NCI-H460 (cell line): ENCODE data around the gene LMAN1L. TPM values are rescaled to one million over a fixed set of nuclear protein-coding genes. Genes with fewer than 3 reads are reported as not detected.
A peak's percentile ranks its signal among the peaks of the same experiment; 100 is the strongest.

ENCODE experiments used
- DNase-seq: peaks from one replicate; pipeline ENCODE4 v3.0.0-alpha.2; 2016; ENCODE audit warnings: low read depth; ENCODE audit errors: extremely low read depth
- total RNA-seq: library from RNA; depleted of rRNA; stranded (reverse); fragments of >200 nt; shearing (Covaris generic); gene quantifications from 2 replicates; pipeline ENCODE4 v1.2.3, GENCODE V29; 2014

Gene LMAN1L
- total RNA-seq, 1 experiment from 2014 or later: not detected

DNA sequence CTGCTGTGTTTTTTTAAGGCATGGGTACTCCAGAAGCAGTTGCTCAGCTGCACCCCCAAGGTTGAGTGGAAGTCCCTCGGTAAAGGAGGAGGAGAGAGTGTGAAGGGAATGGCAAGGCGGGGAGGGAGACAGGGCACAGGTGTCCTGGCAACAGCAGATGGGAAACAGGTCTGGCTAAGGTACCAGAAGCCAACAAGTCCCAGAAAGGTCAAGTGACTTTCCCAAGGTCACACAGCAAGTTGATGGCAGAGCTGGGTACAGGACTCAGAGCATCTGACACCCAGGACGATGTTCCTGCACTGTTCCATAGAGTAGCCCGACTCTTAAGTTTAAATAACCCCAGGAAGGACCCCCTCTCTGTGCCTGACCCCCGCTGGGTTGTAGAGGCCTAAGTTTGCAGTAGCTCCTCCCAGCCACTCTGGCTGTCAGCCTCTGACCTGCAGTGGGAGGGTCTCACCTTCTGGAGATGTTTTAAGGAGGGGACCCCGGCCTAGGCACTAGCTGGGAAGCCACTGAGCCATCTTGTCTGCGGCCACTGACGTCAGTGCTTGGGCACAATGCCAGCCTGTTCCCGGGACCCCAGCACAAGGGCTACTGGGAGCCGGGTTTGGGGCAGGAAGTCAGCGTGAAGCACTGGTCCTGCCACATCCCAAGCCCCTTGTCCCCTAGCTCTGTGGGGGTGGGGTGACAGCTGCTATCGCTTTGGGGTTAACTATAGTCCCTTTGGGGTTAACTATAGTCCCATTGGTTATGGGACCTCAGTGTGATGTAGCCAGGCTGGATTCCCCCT is 20.2 kb upstream of the LMAN1L start:
- DNase-seq: no peak

DNA sequence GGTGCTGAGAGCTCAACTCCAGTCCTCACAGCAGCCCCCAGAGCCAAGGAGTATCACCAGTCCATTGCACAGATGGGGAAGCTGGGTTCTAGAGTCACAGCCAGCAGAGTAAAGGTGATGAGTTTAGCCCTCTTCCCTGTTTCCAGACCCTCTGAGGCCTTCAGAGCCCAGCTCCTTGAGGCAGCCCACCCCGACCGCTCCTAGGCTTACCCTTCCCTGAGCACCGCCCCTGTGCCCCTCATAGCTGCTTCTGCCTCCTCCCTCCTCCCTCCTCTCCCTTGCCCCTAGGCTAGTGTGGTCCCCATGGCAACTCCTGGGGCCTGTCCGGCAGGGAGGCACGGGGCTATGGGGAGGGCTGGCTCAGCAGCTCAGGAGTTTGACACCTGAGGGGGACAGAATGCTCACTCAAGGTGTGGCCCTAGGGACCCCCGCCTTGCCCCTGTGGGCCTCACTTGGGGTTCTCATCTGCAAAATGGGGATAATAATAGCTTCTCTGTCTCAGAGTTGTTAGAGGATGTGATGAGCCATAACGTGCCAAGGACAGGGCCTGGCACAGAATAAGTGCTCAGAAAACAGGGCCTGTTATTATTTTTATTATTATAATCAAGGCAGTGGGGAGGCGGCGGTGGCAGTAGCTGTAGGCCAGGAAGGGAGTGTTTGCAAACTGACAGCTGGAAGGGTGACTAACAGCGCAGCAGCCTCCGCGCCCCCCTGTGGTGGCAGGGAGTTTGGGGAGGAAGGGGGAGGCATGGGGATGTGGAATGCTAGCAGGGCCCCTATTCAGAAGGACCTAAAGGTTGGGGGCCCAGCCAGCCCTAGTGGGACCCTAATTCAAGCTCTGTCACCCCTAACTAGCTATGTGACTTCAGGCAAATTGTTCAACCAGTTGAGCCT is 19.3 kb upstream of the LMAN1L start:
- no peak for DNase-seq

DNA sequence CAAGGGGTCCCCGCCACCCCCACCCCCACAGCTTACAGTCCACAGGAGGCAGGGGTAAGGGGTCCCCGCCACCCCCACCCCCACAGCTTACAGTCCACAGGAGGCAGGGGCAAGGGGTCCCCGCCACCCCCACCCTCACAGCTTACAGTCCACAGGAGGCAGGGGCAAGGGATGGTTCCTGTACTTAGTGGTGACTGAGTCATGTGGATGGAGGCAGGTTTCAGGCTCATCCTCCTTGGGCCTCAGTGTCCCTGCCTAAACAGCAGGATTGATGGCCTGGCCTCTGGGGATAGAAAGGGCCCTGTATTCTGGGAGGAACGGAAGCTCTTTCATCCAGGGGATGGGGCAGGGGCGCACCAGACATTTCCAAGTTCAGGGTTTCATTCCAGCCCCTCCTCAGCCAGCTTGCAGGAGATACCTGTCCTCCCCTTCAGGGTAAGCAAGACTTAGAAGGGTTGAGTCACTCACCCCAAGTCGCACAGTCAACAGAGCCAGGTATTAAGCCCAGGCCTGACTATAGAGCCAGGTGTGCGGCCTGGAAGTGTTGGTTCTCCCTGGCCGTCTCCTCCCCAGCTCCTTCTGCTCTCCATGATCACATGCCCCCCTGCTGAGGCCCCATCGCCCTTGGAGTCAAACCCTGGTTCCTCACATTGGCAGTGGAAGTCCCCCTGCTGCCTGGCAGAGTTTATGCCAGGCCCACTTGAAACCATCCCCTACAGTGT is 18.2 kb upstream of the LMAN1L start:
- DNase-seq: no peak

DNA sequence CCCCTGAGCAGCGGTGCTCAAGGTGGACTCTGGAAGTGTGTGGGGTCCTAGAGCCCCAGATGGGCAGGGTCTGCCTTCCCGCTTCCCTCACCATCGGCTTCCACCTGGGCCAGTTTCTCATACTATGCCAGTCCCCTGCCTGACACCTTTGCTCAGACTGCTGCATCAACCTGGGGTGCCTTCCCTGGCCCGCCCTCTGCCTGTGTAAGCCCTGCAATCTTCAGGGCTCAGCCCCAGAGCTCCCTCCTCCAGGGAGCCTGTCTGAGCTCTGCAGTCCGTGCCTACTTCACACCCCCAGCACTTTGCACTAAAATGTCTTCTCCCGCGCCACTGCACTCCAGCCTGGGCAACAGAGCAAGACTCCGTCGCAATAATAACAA is 17.7 kb upstream of the LMAN1L start:
- no peak for DNase-seq

DNA sequence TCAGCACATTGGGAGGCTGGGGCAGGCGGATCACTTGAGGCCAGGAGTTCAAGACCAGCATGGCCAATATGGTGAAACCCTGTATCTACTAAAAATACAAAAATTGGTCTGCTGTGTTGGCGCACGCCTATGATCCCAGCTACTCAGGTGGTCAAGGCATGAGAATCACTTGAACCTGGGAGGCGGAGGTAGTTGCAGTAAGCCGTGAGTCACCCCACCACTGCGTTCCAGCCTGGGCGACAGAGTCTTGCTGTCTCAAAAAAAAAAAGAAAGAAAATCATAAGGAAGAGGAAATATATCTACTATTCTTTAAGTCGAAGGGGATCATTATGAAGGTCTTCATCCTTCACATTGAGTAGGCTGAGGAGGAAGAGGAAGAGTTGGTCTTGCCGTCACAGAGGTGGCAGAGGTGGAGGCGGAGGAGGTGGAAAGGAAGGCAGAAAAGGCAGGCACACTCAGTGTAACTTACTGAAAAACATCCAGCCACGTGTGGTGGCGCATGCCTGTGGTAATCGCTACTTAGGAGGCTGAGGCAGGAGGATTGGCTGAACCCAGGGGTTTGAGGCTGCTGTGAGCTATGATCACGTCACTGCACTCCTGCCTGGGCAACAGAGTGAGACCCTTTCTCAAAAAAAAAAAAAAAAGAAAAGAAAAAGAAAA is 16.5 kb upstream of the LMAN1L start:
- DNase-seq: no peak

DNA sequence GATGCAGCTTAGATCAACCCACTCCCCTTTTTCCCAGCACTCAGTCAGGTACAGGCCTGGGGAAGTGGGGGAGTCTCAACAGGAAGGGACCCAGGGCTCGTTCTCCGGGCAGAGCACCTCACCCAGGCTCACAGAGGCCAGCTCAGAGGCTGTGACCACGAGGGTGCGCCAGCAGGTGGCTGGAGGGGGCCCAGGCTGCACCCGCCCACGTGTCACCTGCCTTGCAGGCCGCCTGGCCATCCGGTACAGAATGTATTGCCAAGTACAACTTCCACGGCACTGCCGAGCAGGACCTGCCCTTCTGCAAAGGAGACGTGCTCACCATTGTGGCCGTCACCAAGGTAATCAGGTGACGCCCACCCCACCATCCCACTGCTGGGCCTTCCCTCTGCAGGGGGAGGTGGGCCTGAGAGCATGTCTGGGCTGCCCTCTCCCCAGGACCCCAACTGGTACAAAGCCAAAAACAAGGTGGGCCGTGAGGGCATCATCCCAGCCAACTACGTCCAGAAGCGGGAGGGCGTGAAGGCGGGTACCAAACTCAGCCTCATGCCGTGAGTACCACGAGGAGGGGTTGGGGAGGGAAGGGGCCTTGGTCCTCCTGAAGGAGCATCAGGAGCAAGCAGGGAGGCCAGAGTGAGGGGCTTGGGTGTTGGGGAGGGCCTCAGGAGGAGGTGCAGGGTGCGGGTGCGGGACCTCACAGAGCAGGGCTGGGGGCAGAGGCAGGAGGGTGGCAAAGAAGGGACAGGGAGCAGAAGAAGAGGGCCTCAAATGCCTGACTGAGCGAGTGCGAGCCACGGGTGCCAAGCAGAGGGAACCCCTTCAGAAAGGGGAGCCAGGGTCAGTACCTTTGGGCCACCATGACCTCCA is 14.0 kb upstream of the LMAN1L start:
- DNase-seq: no peak

DNA sequence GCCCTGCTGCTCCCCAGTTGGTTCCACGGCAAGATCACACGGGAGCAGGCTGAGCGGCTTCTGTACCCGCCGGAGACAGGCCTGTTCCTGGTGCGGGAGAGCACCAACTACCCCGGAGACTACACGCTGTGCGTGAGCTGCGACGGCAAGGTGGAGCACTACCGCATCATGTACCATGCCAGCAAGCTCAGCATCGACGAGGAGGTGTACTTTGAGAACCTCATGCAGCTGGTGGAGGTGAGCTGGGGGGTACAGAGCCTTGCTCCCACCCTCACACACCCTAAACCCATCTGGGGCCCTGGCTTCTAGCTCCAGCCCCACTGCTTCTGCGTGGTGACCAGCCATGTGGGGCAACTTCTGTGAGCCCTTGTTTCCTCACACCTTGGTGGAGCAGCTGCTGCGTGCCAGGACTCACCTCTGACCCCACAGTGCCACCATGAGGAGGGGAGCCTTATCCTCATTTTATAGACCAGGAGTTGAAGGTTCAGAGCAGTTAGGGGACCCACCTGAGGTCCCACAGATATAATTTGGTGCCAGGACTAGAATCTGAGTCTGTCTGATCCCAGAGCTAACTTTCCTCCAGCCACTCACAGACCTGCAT is 13.3 kb upstream of the LMAN1L start:
- no peak for DNase-seq

DNA sequence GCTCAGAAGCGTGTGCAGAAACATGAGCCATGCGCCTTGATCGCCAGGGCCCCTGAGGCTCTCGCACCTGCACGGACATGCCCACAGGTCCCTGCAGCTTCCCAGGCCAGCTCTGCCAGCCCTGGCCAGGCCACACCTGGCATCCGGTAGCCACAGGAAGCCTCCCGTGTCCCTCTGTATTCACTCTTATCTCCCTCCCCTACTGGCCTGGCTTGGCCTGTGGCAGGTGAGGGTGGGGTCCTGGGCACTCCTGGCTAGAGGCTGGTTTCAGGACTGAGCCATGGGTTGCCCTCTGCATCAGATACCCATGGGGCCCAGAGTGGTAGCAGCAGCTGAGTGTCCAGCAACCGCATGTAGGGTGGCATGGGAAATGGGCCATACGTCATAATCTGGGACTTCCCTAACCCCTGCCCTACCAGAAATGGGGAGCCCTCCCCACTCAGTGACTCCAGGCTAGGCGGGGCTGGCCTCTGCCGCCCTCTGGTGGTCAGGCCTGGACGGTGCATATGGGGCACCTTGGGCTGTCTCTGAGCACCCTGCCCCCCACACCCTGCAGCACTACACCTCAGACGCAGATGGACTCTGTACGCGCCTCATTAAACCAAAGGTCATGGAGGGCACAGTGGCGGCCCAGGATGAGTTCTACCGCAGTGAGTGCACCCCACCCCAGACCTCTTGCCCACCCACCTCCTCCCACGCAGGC is 12.6 kb upstream of the LMAN1L start:
- DNase-seq: peak; percentile 59

DNA sequence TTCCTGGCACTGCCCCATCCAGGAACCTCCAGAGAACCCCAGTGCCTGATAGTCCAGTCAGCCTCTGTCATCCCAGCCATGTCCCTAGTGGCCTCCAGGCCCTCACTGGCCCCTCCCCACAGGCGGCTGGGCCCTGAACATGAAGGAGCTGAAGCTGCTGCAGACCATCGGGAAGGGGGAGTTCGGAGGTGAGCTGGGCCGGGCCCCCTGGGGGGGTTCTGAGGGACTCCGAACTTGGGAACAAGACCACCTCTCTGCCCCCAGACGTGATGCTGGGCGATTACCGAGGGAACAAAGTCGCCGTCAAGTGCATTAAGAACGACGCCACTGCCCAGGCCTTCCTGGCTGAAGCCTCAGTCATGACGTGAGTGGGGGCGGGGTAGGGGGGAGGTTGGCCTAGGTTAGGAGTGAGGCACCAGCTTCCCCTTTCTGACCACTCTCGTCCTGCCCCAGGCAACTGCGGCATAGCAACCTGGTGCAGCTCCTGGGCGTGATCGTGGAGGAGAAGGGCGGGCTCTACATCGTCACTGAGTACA is 12.0 kb upstream of the LMAN1L start:
- no peak for DNase-seq

DNA sequence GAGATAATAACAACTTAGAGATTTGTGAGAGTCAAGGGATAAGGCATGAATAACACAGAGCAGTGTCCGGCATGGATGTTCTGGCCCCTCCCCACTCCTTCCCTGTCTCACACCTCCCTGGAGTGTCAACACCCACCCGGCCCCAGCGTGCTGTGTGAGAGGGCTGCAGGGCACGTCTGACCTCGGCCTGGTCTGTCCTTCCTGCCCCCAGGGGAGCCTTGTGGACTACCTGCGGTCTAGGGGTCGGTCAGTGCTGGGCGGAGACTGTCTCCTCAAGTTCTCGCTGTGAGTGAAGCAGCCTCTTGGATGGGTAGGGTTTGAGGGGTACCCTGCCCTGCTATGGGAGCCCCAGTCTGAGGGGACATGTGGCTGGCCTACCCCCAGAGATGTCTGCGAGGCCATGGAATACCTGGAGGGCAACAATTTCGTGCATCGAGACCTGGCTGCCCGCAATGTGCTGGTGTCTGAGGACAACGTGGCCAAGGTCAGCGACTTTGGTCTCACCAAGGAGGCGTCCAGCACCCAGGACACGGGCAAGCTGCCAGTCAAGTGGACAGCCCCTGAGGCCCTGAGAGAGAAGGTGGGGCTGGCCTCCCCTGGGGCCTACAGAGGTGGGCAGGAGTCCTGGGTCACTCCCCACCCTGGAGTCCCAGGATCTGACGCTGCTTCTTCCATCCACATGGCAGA is 11.2 kb upstream of the LMAN1L start:
- DNase-seq: no peak

DNA sequence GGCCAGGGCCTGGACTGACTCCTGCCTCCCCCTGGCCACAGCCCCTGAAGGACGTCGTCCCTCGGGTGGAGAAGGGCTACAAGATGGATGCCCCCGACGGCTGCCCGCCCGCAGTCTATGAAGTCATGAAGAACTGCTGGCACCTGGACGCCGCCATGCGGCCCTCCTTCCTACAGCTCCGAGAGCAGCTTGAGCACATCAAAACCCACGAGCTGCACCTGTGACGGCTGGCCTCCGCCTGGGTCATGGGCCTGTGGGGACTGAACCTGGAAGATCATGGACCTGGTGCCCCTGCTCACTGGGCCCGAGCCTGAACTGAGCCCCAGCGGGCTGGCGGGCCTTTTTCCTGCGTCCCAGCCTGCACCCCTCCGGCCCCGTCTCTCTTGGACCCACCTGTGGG is 10.3 kb upstream of the LMAN1L start:
- DNase-seq: no peak

DNA sequence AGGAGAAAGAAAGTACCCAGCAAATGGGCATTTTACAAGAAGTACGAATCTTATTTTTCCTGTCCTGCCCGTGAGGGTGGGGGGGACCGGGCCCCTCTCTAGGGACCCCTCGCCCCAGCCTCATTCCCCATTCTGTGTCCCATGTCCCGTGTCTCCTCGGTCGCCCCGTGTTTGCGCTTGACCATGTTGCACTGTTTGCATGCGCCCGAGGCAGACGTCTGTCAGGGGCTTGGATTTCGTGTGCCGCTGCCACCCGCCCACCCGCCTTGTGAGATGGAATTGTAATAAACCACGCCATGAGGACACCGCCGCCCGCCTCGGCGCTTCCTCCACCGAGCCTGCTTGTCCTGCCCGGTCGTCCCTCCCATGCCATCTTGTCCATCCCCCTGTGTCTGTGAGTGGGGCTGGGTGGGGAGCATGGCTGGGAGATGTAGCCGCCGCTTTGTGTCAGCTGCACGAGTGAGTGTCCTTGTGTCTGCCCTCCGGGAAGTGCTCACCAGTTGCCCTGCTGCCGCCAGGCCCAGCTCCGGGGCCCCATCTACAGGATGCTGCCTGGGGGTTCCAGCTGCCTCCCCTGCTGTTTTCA is 9.7 kb upstream of the LMAN1L start:
- no peak for DNase-seq

DNA sequence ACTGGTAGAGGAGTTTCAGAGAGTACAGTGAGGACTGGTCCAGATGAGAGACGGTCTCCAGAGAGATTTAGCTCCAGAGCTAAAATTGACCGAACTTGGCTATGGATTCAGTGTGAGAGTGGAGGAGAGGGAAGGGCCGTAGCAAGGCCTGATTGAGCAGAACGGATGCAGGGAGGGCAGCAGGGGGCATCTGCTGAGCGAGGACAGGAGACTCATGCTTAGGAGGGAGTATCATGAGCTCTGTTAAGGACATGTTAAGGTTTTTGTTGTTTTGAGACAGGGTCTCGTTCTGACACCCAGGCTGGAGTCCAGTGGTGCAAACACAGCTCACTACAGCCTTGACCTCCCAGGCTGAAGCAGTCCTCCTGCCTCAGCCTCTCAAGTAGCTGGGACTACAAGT is 7.7 kb upstream of the LMAN1L start:
- DNase-seq: no peak

DNA sequence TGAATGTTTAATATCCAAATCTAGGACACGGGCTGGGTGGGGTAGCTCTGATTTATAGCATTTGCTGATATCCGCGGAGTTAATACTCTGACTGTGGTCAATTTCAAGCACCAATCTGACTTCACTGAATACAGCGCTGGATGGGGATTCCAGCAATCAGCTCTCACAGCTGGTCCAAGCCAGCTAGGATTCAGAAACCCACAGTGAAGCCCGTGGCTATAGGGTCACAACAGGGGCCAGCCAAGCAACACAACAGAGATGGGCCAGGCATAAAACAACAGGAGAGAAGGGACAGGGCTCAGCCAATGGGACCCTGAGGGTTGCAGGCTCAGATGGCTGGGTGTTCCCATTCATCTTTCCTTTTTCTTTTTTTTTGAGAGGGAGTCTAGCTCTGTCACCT is 5.4 kb upstream of the LMAN1L start:
- DNase-seq: no peak

DNA sequence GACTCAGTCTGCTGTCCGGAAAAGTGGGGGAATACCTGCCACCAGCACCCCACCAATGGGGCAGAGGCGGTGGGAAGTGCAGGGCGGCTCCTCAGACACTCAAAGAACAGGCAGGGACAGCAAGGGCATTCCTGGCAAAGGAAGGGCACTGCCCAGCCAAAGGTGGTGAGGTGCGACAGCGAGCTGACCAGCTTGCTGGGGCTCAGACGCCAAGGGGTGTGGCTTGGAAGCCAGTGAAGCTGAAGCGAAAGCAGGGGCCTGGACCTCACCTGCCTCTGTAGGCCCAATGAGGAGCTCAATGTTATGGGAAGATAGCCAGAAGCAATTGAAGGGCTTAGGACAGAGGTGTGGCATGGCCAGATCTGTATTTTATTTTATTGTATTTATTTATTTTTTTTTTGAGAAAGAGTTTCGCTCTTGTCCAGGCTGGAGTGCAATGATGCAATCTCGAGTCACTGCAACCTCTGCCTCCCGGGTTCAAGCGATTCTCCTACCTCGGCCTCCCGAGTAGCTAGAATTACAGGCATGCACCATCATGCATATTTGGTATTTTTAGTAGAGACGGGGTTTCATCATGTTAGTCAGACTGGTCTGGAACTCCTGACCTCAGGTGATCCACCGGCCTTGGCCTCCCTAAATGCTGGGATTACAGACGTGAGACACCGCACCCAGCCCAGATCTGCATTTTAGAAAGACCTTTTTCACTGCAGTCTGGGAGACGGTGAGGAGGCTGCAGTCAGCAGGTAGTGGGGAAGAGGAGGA is 4.4 kb upstream of the LMAN1L start:
- DNase-seq: no peak

DNA sequence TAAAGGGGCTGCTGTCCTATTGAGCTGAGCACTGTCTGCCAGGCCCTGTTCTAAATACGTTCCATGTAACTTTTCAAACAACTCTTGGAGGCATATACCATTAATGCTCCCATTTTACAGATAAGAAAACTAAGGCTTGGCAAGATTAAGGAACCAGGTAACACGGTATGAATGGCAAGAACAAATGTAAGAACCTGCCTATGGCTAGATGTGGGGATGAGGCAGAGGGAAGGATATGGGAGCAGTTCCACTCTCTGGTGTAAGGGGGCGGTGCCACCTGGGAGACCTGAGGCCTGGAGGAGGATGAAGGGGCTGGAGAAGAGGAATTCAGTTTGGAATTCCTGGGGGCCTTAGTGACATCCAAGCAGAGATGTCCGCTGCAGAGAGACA is 3.8 kb upstream of the LMAN1L start:
- DNase-seq: no peak

DNA sequence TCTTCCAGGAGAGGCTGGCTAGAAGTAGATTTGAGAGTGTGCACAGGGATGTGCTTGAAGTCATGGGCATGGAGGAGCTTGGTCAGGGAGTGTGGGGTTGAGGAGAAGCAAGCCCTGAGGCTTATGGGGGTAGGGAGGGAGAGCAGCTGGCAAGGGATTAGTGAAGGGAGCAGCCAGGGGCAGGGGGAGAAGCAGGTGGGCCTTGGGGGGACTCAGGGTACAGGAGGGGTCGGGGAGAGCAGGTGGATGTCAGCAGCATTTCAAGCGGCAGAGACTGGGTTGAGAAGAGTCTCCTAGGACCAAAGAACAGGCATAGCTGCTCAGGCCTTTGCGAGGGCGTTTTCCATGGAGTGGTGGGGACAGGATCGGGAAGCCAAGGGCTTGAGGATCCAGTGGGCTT is 3.4 kb upstream of the LMAN1L start:
- DNase-seq: no peak
